AG09309 (cell line): Measurements from ENCODE around the gene FAM227B.
"Not testable (repeated sequence)": the region's sequence is repeated elsewhere in the genome, so short reads cannot be mapped to it uniquely, and the experiment has no call there.

Source experiments
- DNase-seq: peaks from one replicate; pipeline ENCODE4 v3.0.0-alpha.2; 2010; ENCODE audit warnings: low read depth
- H3K4me3 ChIP-seq: 2 replicates; pipeline ENCODE4 v1.5.1; 2011; ENCODE audit warnings: mild to moderate bottlenecking, low read depth, low read length, moderate library complexity; ENCODE audit not compliant: control insufficient read depth
- CTCF ChIP-seq: IDR thresholded peaks from 2 replicates; pipeline ENCODE4 v1.5.1; 2011; ENCODE audit warnings: mild to moderate bottlenecking, low read depth, low read length, inconsistent platforms; ENCODE audit not compliant: insufficient read depth, control insufficient read depth; ENCODE audit errors: missing control alignments

FAM227B gene

GRCh38 chr15:49473031-49473430 lies 147.6 kb downstream of the FAM227B start:
- H3K4me3 ChIP-seq = no peak overlapping the region
- no peak for TF ChIP-seq CTCF
- no peak for DNase-seq

GRCh38 chr15:49472338-49472737 lies 148.3 kb downstream of the FAM227B start:
- no peak overlapping the region for H3K4me3 ChIP-seq
- no peak for TF ChIP-seq CTCF
- DNase-seq = no peak

- DNase-seq = no peak
- H3K4me3 ChIP-seq = no peak overlapping the region
- no peak for TF ChIP-seq CTCF
These were observed 148.9 kb downstream of the FAM227B start for GRCh38 chr15:49471733-49472132.

- H3K4me3 ChIP-seq, DNase-seq: not testable (repeated sequence)
- peak; percentile 15 for TF ChIP-seq CTCF
These were observed 149.4 kb downstream of the FAM227B start for GRCh38 chr15:49471248-49471647.

- no peak for TF ChIP-seq CTCF
- DNase-seq = no peak
These were observed 152.2 kb downstream of the FAM227B start for GRCh38 chr15:49468481-49468839.

GRCh38 chr15:49467746-49468480 lies 152.7 kb downstream of the FAM227B start:
- no peak for DNase-seq
- H3K4me3 ChIP-seq = no peak overlapping the region
- no peak for TF ChIP-seq CTCF

More at GRCh38 chr15:49468481-49468839, 152.2 kb downstream of the FAM227B start:
- H3K4me3 ChIP-seq = no peak overlapping the region
